Thyroid gland (tissue), 4 donors: Measurements from ENCODE around the gene RELL1.

Experiments used
- CTCF ChIP-seq, 6 experiments: fragments of 200-600 bp in 3 of 6; fragments of 450-650 bp in 3 of 6; sonication (generic) in 3 of 6; IDR thresholded peaks; one replicate each; pipeline ENCODE4 v1.5.1; 2016 to 2019; ENCODE audit warnings: antibody characterized with exemption in 6 of 6, mild to moderate bottlenecking in 2 of 6, inconsistent platforms in 1 of 6, moderate library complexity in 1 of 6
- POLR2A ChIP-seq, 2 donors: fragments of 450-650 bp; IDR thresholded peaks; one replicate each; pipeline ENCODE4 v1.6.1; 2017; ENCODE audit warnings: antibody characterized with exemption in 2 of 2, mild to moderate bottlenecking in 2 of 2, moderate library complexity in 1 of 2

GRCh38 chr4:37584493-37585060 is 101.6 kb downstream of the RELL1 start:
- TF ChIP-seq CTCF (IDR thresholded peaks at IDR 0.05) (no peak), POLR2A (IDR thresholded peaks at IDR 0.05) (no peak)
